Mucosa of gallbladder (tissue), 1 donor: ENCODE data around the gene GRIFIN. TPM values are rescaled to one million over a fixed set of nuclear protein-coding genes. Genes with fewer than 3 reads are reported as not detected.

Experiments used
- DNase-seq: peaks from one replicate; pipeline ENCODE4 v3.0.0-alpha.2; 2020; ENCODE audit warnings: low spot score
- total RNA-seq: library from RNA; stranded (reverse); gene quantifications from one replicate; pipeline ENCODE4 v1.2.1, GENCODE V29; 2021
- donor health status: DM: no; HTN: no; CAD: no.

The GRIFIN gene
- total RNA-seq, 1 donor from 2014 or later = not detected

DNA sequence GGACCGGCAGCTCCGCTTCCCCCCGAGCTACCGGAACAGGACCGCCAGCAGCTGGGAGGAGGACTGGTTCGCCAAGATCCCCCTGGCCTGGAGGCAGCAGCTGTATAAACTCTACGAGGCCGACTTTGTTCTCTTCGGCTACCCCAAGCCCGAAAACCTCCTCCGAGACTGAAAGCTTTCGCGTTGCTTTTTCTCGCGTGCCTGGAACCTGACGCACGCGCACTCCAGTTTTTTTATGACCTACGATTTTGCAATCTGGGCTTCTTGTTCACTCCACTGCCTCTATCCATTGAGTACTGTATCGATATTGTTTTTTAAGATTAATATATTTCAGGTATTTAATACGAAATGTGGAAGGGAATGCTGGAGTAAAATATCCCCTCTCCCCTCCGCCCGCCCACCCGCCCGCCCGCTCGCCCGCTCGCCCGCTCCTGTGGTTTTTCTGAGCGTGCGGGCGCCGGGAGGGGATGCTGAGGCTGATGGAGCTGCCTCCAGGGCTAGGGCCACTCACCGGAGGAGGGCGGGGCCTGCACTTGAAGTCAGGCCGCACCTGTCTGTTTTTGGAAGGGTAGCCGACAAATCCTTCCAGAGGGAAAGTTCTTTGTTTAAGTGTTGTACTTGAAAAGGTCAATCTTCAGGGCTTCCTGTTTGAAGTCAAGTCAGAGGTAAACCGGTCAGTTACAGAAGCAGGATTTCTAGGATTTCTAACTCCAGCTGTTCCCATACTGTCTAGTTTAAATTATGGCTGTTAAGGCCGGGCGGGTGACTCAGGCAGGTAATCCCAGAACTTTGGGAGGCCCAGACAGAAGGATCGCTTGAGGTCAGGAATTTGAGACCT, 42.3 kb downstream of the GRIFIN start:
- DNase-seq = no peak

DNA sequence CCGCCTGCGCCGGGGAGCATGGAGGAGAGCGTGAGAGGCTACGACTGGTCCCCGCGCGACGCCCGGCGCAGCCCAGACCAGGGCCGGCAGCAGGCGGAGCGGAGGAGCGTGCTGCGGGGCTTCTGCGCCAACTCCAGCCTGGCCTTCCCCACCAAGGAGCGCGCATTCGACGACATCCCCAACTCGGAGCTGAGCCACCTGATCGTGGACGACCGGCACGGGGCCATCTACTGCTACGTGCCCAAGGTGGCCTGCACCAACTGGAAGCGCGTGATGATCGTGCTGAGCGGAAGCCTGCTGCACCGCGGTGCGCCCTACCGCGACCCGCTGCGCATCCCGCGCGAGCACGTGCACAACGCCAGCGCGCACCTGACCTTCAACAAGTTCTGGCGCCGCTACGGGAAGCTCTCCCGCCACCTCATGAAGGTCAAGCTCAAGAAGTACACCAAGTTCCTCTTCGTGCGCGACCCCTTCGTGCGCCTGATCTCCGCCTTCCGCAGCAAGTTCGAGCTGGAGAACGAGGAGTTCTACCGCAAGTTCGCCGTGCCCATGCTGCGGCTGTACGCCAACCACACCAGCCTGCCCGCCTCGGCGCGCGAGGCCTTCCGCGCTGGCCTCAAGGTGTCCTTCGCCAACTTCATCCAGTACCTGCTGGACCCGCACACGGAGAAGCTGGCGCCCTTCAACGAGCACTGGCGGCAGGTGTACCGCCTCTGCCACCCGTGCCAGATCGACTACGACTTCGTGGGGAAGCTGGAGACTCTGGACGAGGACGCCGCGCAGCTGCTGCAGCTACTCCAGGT, 43.1 kb downstream of the GRIFIN start:
- no peak for DNase-seq

DNA sequence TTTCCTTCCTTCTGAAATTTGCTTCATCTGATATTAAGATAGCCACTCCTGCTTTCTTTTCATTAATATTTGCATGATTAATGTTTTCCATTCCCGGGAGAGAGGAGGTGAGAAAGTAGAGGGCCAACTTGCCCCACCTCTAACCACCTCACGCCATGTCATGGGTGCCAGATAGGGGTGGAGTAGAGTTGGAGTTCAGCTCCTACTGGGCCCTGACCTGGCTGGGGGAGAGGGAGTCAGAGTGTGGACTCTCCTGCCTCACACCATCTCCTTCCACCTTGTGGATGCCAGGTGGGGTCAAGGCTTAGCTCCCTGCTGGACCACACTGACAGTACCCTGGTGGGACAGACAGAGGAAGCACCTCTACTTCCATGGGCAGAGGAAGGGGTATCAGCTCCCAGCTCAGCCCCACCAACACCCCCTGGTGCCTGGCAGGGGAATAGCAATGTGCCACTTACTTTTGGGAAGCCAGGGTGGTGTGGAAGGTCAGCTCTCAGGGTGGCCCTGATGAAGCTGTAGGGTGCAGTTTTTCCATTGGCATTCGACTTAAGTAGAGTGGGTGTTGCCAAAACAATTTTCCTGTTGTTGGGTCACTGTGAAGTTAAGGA, 44.8 kb downstream of the GRIFIN start:
- no peak for DNase-seq

DNA sequence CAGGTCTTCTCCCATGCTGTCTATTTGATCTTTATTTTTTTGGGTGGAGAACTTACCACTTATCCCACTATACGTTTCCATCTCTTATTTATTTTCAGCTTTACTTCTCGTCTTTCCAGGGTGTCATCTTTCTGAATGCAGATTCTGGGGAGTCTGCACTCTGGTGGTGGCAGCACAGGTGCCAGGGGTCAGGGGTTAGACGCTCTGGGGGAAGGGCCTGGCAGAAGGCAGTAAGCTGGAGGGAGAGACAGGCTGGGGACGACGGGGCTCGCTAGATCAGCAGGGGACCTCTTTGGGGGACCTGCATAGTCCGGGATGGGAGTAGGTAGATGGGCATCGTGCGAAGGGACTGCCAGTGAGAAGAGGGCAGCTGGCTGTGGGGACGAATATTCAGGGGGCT, 50.4 kb downstream of the GRIFIN start:
- DNase-seq = no peak

Other genes with a start within 250 kb of the GRIFIN start
- 50.5 TPM for gene MAD1L1, start 243.5 kb downstream of the GRIFIN start, total RNA-seq
- 21.4 TPM for gene MRM2, start 234.2 kb downstream of the GRIFIN start, total RNA-seq
- 11.6 TPM for gene NUDT1, start 234.2 kb downstream of the GRIFIN start, total RNA-seq
- 20.5 TPM for gene SNX8, start 162.0 kb downstream of the GRIFIN start, total RNA-seq
- gene EIF3B, start 121.6 kb downstream of the GRIFIN start, total RNA-seq = 94.7 TPM
- 26.8 TPM for gene CHST12, start 72.8 kb downstream of the GRIFIN start, total RNA-seq
- 31.3 TPM for gene LFNG, start 43.4 kb upstream of the GRIFIN start, total RNA-seq
- gene BRAT1, start 79.1 kb upstream of the GRIFIN start, total RNA-seq = 35.2 TPM
- gene IQCE, start 82.6 kb upstream of the GRIFIN start, total RNA-seq = 36.1 TPM
- gene TTYH3, start 155.6 kb upstream of the GRIFIN start, total RNA-seq = 81.3 TPM
- 0.35 TPM for gene AMZ1, start 211.8 kb upstream of the GRIFIN start, total RNA-seq